Liver (tissue), 3 donors: ENCODE results near the gene PRKN.

Experiments
- CTCF ChIP-seq: fragments of 150-350 bp; IDR thresholded peaks from 2 replicates; pipeline ENCODE4 v1.5.1; 2017; ENCODE audit warnings: improper control_type of control experiment, low read depth, low read length; ENCODE audit not compliant: missing input control
- EGR1 ChIP-seq, 2 donors: IDR thresholded peaks; 2 replicates each; pipeline ENCODE4 v1.6.1; 2016 to 2018; ENCODE audit warnings: antibody characterized with exemption in 2 of 2, low read depth in 2 of 2
- FOXA1 ChIP-seq: IDR thresholded peaks from 2 replicates; pipeline ENCODE4 v1.6.1; 2016; ENCODE audit warnings: antibody characterized with exemption
- GABPA ChIP-seq, 2 donors: IDR thresholded peaks in 1 of 2; conservative IDR thresholded peaks in 1 of 2; 2 replicates each; pipeline ENCODE4 v1.6.1; 2016; ENCODE audit warnings: antibody characterized with exemption in 2 of 2, mild to moderate bottlenecking in 1 of 2, moderate library complexity in 1 of 2
- MAX ChIP-seq: IDR thresholded peaks from 2 replicates; pipeline ENCODE4 v1.6.1; 2016; ENCODE audit warnings: antibody characterized with exemption
- REST ChIP-seq: IDR thresholded peaks from 2 replicates; pipeline ENCODE4 v1.6.1; 2016; ENCODE audit warnings: antibody characterized with exemption, mild to moderate bottlenecking
- SP1 ChIP-seq: IDR thresholded peaks from 2 replicates; pipeline ENCODE4 v1.6.1; 2018; ENCODE audit warnings: antibody characterized with exemption, mild to moderate bottlenecking
- TAF1 ChIP-seq: conservative IDR thresholded peaks from 2 replicates; pipeline ENCODE4 v1.6.1; 2016; ENCODE audit warnings: antibody characterized with exemption, mild to moderate bottlenecking
- YY1 ChIP-seq: IDR thresholded peaks from 2 replicates; pipeline ENCODE4 v1.6.1; 2016; ENCODE audit warnings: antibody characterized with exemption, mild to moderate bottlenecking
- donor health status: healthy.
- donor health status: healthy.

- TF ChIP-seq FOXA1 (no peak), YY1 (no peak), CTCF (no peak), GABPA (IDR thresholded peaks at IDR 0.05 in 1 of 2, conservative IDR thresholded peaks at IDR 0.05 in 1 of 2) (no peak), REST (no peak), EGR1 (IDR thresholded peaks at IDR 0.05; ENCODE audit: low read depth in 2 of 2) (no peak), SP1 (no peak), MAX (no peak), TAF1 (no peak)
Observed at GRCh38 chr6:161489626-161490306, 1237.8 kb downstream of the PRKN start.
